ENCODE measurements around the gene PGS1.

GRCh38 chr17:78392295-78392694 lies 13.8 kb downstream of the PGS1 start:
- TF ChIP-seq CTCF (IDR thresholded peaks at IDR 0.05): no peak
- no peak for TF ChIP-seq POLR2AphosphoS5 (IDR thresholded peaks at IDR 0.05)
- no peak for TF ChIP-seq POLR2A (IDR thresholded peaks at IDR 0.05)
- no peak for TF ChIP-seq EP300 (IDR thresholded peaks at IDR 0.05)

All from stomach (tissue), 4 donors.